Activated T-helper 1 cell treated with anti-CD3 and anti-CD28 coated beads, Interleukin-2, amount 50 U/mL, for 16 hours (primary cell): ENCODE measurements around the gene SLC36A2.

Source experiments
- DNase-seq, 2 donors: peaks; one replicate each; pipeline ENCODE4 v3.0.0-alpha.2; 2020; ENCODE audit warnings: low read depth in 1 of 2, low spot score in 1 of 2

Gene SLC36A2

GRCh38 chr5:151284392-151284967 lies 62.9 kb downstream of the SLC36A2 start:
- no peak for DNase-seq

- no peak for DNase-seq
These were observed 64.1 kb downstream of the SLC36A2 start for GRCh38 chr5:151283120-151283825.

GRCh38 chr5:151281001-151281639 lies 66.2 kb downstream of the SLC36A2 start:
- DNase-seq = no peak

DNA sequence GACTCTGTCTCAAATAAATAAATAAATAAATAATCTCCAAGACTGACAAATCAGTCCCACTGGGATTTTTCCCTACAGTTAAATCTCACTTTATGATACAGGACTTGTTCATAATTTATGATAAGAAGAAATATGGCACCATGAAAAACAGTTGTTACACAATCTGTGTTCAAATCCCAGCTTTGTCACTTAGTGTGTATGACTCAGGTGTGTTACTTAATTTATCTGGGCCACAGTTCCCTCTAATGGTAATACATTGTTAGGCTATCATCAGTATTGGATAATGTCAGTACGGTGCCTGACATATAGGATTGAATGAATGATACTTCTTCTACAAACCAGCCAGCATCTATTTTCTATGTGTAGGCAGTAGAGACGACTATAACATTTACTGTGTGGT lies 66.9 kb downstream of the SLC36A2 start:
- DNase-seq = no peak

DNA sequence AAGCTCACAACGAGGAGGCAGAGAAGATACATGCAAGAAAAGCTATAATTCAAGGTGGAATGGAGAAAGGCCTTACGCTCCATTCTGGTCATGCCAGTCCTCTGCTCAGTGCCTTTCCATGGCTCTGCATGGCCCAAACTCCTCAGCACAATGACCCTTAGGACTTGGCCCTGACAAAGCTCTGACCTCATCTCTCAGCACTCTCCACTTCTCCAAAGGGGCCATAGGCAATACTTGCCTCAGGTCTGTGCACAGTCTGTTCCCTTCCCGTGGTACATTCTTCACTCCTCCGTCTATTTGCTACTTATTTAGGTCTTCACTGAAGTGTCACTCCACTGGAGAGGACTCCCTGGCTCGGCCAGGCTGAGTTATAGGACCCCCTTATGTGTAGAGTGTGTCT lies 68.5 kb downstream of the SLC36A2 start:
- DNase-seq = no peak

DNA sequence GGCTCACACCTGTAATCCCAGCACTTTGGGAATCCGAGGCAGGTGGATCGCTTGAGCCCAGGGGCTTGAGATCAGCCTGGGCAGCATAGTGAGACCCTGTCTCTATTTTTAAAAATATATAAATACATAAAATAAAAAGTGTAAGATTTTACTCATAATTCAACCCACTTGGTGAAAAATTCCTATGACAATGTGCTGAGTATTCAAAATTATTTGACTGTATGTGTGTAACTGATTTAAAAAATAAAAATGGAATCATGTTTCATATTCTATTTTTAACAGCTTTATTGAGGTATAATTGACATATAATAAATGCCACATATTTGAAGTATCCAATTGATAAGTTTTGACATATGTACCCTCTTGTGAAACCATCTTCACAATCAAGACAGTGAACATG lies 71.6 kb downstream of the SLC36A2 start:
- DNase-seq = no peak

DNA sequence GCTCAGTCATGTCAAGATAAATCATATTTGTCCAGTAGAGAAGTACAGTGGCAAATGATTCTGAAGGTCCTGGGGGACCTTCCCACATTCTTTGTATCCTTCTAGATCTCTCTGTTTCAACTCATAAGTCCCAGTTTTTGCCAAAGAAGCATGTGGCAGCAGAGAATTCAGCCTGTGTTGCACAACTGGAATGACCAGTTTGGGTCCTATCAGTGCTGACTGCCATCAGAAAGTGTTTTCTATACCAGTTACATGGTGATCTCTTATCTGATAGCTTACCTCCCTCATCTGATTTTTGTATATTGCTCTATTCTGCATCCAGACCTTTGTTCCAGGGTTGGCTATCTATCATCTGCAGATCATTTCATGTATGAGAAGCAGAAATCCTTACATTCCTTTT lies 72.7 kb downstream of the SLC36A2 start:
- no peak for DNase-seq

DNA sequence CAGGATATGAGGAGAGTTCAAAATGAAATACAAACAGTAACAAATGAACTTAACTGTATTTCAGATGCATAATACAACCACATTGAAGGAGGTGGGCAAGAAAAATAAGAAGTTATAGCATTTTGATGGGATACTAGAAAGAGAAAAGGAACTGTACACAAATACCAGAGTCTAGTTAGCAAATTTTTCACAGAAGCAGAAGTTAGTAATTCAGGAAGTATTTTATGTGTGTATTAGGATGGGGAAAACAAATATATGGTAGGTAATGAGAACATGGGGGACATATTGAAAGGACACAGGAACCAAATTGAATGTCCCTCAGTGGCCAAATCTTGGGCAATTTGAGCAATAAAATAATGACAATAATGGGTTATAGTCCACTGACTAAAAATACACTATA lies 76.0 kb downstream of the SLC36A2 start:
- no peak for DNase-seq

GRCh38 chr5:151270599-151270998 lies 76.8 kb downstream of the SLC36A2 start:
- DNase-seq = no peak

GRCh38 chr5:151267491-151268260 lies 79.7 kb downstream of the SLC36A2 start:
- DNase-seq = no peak
